BJ (cell line): ENCODE data around the gene DOCK11. TPM values are rescaled to one million over a fixed set of nuclear protein-coding genes. Genes with fewer than 3 reads are reported as not detected.

Experiments
- CTCF ChIA-PET: fragments of 350-600 bp; formaldehyde crosslinking; extraction: SDS; loops from one replicate; lab custom pipeline; 2021; ENCODE audit warnings: antibody characterized with exemption, inconsistent platforms; lab: Yijun Ruan, JAX
- POLR2A ChIA-PET: fragments of 300-600 bp; sonication (Branson Sonifier 250); formaldehyde crosslinking; extraction: SDS; loops from one replicate; lab custom pipeline; 2021; ENCODE audit warnings: antibody characterized with exemption; lab: Charles Lee
- DNase-seq: peaks from one replicate; pipeline ENCODE4 v3.0.0-alpha.2; 2011; ENCODE audit warnings: low read depth
- H3K27me3 ChIP-seq: 2 replicates; pipeline ENCODE4 v1.6.0; 2011; ENCODE audit warnings: low read length; ENCODE audit not compliant: control insufficient read depth, insufficient read depth
- H3K36me3 ChIP-seq: 2 replicates; pipeline ENCODE4 v1.5.1; 2011; ENCODE audit warnings: low read length; ENCODE audit not compliant: control insufficient read depth, insufficient read depth
- H3K4me3 ChIP-seq: 2 replicates; pipeline ENCODE4 v1.5.1; 2011; ENCODE audit warnings: low read depth, mild to moderate bottlenecking, control low read depth, low read length
- CTCF ChIP-seq: IDR thresholded peaks from 2 replicates; pipeline ENCODE4 v1.5.1; 2011; ENCODE audit warnings: low read depth, mild to moderate bottlenecking, control low read depth, inconsistent platforms, low read length, moderate library complexity; ENCODE audit not compliant: insufficient read depth
- polyA plus RNA-seq: library from polyadenylated mRNA; depleted of rRNA; stranded (reverse); fragments of >200 nt; gene quantifications from 2 replicates; pipeline ENCODE4 v1.2.3, GENCODE V29; 2011

The DOCK11 gene
- polyA plus RNA-seq, 1 experiment: 10.3 TPM

GRCh38 chrX:118632862-118633261 lies 137.2 kb downstream of the DOCK11 start:
- ChIA-PET CTCF (no interaction called here), POLR2A (no interaction called here)
- H3K27me3 ChIP-seq: no peaks in the 10 kb centered on the region
- no peak for DNase-seq
- no peak overlapping the region for H3K4me3 ChIP-seq
- peaks cover 2% of the 10 kb centered on the region; the same call in 1 of the 2 replicates for H3K36me3 ChIP-seq
- TF ChIP-seq CTCF: no peak

- no peak for DNase-seq
- Histone ChIP-seq H3K27me3 (no peaks in the 10 kb centered on the region), H3K36me3 (peaks cover 2% of the 10 kb centered on the region; the same call in 1 of the 2 replicates), H3K4me3 (no peak overlapping the region)
- no peak for TF ChIP-seq CTCF
- CTCF ChIA-PET: no interaction called here
- POLR2A ChIA-PET: no interaction called here
Observed at GRCh38 chrX:118633530-118633929, 137.9 kb downstream of the DOCK11 start.

GRCh38 chrX:118634336-118634735 lies 138.7 kb downstream of the DOCK11 start:
- TF ChIP-seq CTCF: no peak
- peaks cover 2% of the 10 kb centered on the region for H3K36me3 ChIP-seq
- no peak overlapping the region for H3K4me3 ChIP-seq
- CTCF ChIA-PET: interaction anchor here (0.6 to 2.2 kb wide), 2 partner anchors 173 to 205 kb away, joined by 3 to 8 read pairs; no protein-coding TSS in a partner anchor
- DNase-seq: no peak
- no peaks in the 10 kb centered on the region for H3K27me3 ChIP-seq
- POLR2A ChIA-PET: no interaction called here

GRCh38 chrX:118637997-118638396 lies 142.4 kb downstream of the DOCK11 start:
- Histone ChIP-seq H3K27me3 (no peaks in the 10 kb centered on the region), H3K4me3 (no peak overlapping the region), H3K36me3 (peaks cover 2% of the 10 kb centered on the region)
- ChIA-PET CTCF (no interaction called here), POLR2A (no interaction called here)
- DNase-seq: no peak
- TF ChIP-seq CTCF: peak; percentile 25; the same call in 1 of the 2 replicates

GRCh38 chrX:118644378-118644777 lies 148.8 kb downstream of the DOCK11 start:
- Histone ChIP-seq H3K36me3 (no peaks in the 10 kb centered on the region), H3K27me3 (no peaks in the 10 kb centered on the region), H3K4me3 (no peak overlapping the region)
- peak; percentile 42 for TF ChIP-seq CTCF
- CTCF ChIA-PET: interaction anchor here (0.7 to 2.6 kb wide), 10 partner anchors 9 to 167 kb away, joined by 3 to 23 read pairs (median 4); no protein-coding TSS in a partner anchor
- DNase-seq: no peak
- POLR2A ChIA-PET: no interaction called here
